Activated T-cell treated with anti-CD3 and anti-CD28 coated beads for 1 hour (primary cell): ENCODE measurements around the gene TMEM132C.

Experiments used
- DNase-seq: peaks from one replicate; pipeline ENCODE4 v3.0.0-alpha.2; 2020; ENCODE audit warnings: low read depth

Gene TMEM132C

DNA sequence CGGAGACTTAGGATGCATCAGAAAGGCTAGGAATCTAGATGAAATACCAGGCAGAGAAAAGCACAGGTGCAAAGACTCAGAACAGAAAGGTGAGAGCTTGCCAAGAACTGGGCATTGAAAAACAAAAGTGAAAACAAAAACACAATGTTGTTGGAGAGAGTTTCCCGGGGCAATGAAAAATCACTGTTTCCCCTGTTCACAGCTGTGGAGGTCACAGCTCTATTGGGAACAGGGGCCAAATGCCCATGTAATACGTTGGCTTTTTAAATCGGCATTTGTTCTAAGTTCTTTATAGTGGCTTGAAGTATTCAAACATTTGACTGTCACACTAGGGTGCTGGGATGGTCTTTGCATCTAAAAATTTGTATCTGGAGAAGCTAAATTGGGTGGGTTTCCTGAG, 448.5 kb downstream of the TMEM132C start:
- DNase-seq, result no peak

DNA sequence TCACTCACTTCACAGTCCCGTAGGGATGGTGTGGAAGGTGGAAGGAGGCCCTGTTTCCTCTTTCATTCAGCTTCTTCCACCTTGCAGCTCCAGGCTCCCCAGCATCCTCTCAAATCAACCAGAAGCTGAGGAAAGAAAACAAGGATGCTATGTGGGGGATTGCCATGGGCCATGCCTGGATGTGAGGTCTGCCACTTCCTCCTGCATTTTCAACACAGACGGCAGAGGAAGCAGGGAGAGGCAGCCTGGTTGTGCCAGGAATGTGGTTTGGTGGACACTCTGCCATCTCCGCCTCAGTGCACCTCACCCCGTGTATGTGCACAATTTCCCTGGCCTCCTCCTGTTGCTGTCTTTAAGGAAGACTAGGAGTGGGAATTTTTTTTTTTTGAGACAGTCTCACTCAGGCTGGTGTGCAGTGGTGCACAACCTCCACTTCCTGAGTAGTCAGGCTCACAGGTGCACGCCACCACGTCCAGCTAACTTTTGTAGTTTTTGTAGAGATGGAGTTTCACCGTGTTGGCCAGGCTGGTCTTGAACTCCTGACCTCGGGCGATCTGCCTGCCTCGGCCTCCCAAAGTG, 457.6 kb downstream of the TMEM132C start:
- no peak for DNase-seq

DNA sequence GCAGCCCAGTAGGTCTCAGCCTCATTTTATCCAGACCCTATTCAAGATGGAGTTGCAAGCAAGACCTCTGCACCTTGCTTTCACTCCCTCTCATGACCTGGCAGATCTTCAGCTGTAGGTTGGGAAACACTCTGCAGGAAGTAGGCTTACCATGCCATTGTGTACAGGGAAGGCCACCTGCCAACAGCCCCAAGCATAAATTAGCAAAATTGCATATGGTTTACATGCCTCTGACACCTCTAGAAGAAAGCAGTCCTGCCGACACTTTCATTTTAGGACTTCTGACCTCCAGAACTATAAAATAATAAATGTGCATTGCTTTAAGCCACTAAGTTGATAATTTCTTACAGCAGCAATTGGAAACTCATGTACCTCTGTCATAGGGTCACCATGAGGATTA, 459.9 kb downstream of the TMEM132C start:
- DNase-seq, result no peak

GRCh38 chr12:128727461-128727860, 460.5 kb downstream of the TMEM132C start:
- DNase-seq, result no peak

- no peak for DNase-seq
Observed at GRCh38 chr12:128727999-128728398, 461.0 kb downstream of the TMEM132C start.

GRCh38 chr12:128729628-128730121, 462.7 kb downstream of the TMEM132C start:
- no peak for DNase-seq

DNA sequence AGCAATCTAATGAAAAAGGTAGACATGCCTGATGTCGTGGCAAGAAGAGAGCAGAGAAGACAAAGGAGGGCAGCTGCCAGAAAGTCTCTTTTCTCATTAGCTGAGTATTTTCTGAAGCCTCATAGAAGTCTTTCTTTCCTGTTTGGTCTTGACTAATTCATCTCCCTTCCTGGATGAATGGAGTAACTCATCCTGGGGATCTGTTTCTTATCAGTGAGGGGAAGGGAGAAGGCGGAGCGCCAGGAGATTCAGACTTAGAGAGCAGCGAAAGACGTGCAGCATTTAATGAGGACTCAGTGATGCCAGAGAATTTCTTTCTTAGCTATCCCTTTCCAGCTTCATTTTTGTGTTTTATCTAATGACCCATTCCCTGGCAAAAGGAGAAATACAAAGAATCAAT, 467.4 kb downstream of the TMEM132C start:
- no peak for DNase-seq

DNA sequence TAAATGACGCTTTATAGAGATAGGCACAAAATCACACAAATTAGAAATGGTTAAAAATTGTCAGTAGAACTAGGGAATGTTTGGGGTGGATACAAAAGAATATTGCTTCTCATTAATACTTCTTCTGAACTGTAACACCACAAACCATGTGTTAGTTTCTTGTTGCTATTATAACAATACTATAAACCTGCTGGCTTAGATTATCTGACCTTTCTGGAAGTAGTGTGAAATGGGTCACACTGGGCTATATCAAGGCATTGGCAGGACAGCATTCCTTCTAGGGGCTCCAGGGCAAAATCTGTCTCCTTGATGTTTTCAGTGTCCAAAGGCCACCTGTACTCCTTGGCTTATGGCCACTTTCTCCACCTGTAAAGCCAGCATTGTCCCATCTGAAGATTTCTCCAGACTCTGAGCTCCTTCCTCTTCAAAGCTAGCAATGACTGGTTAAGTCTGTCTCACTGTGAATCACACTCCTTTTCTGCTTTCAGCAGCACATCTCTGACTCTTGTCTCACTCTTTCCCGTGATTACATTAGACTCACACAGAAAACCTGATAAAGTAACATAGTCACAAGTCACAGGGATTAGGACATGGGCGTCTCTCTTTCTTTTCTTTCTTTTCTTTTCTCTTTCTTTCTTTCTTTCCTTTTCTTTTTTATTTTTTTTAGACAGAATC, 470.5 kb downstream of the TMEM132C start:
- DNase-seq, result no peak

GRCh38 chr12:128743916-128744315, 476.9 kb downstream of the TMEM132C start:
- DNase-seq, result no peak

DNA sequence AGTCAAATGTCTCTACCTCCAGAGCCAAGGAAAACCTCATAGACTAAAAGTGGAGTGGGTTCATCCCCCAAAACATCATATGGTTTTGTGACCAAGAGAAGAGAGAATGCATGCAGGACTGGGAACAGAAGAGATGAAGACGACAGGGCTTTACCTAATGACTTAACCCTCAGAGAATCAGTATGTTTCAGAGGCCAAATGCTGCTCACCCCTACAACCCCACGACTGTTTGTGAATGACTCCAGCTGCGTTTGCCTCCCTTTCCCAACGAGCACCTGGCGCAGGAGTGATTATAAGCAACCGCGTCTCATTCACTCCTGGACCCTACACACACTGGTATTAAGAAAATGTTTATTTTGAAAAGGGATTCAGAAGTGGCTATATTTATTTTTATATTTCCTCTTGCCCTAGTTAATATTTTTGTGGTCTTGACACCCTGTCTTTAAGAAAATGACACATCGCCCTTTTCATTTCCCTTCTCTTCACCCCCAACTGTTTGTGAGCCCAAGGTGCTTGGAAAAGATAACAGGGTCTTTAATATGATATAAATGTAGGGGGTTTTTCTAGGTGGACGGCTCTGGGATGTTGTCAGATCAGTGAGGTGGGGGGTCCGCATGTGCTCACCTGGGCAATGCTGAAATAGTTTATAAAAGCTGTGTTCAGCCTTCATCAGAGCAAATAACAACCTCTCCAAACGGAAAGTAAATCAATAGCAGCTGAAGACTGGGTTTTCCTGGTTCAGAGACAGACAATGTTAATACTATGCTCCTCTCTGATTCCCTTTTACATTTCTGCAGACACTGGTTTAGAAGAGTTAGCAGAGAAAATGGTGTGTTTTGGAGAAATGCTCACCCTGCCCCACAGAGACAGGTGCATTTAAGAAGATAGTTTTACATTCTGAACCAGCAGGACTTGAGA, 479.1 kb downstream of the TMEM132C start:
- no peak for DNase-seq

DNA sequence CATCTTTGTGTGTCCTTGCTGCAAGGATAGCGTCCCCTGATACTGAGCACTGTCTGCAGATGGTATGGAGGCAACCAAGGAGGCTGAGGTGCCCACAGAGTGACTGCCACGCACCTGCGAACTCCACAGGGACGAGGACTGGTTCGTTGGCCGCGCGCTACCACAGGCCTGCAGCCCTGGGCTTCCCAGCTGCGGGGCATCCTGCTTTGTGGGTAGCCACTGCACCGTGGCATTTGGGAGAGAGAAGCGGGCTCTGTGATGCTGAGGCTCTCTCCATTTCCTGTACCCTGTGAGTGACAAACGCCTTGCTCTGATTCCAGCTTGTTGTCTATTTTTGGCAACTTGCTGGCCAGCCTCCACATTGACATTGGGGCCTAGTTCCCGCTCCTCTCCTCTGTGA, 480.5 kb downstream of the TMEM132C start:
- DNase-seq, result no peak

GRCh38 chr12:128752386-128752785, 485.4 kb downstream of the TMEM132C start:
- no peak for DNase-seq

DNA sequence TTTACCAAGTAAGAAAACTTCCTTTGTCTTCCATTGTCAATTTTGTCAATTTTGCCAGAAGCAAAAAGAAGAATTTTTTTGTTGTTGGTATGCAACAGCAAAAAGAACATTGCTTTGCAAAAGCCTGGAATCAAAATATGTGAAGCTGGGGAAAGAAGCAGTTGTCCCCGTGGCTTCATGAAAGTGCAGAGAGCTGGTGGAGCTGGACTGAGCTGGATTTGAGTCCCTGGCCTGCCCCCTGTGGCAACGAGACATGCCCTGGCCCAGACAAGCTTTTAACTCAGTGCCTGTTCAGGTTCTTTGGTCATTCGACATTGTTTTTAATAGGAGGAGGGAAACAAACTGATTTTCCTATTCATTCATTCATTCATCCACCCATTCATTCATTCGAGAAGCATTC, 486.5 kb downstream of the TMEM132C start:
- no peak for DNase-seq

DNA sequence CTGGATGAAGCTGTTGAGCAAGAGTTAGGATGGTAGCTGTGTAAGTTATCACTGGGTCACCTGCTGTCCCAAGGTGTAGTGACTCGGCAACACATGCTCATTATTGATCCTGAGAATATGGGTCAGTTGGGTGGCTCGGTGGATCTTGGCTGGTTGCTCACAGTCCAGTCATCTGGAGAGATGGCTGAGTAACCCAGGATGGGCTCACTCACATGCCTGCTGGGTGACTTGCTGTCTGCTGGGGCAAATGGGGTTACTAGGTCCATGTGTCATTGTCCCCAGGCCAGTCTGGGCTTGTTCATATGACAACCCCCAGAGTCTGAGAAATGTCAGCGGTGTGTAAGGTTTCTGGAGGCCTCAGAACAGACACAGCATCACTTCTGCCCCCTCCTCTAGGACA, 487.3 kb downstream of the TMEM132C start:
- no peak for DNase-seq

DNA sequence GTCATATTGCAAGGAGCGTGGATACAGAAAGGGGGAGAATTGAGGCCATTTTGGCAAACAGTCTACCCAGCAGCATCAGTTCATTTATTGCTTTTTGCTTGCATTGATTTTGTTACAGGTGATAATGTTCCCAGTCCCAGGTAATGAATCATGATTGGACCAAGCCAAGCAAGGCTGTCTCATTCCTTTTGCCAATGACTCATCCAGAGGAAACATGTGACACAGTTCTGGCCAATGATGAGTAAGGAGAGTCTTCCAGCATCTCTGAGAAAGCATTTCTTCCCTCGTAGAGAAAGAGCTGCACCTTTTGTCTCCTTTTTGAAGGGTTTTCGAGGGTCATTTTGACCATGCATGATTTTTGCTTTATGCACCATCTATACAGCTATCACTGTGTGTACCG, 488.6 kb downstream of the TMEM132C start:
- DNase-seq, result no peak
